ENCODE data around the gene SORCS1.

Gene SORCS1

DNA sequence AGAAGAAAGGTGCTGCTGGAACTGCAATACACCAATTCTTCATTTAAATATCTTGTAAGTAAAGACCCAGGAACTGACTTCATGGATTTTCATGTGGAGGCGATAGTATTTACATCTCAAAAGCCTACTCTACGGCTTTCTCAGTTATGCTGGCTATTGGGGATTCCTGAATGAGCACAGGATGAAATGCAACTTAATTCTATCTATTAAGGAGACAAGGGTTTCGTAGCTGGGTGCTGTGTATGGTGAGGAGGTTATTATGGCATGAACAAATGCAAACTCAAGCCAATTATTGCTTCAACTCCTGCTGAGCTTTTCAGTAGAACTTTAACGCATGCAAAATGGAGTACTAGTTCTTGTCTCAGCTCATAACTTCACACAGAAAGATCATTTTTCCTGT, 251.2 kb downstream of the SORCS1 start:
- H3K36me3 ChIP-seq (ENCODE audit: control insufficient read depth, low read length): no peaks in the 10 kb centered on the region
- no peaks in the 10 kb centered on the region for H3K4me1 ChIP-seq (ENCODE audit: control insufficient read depth, low read length)
- H3K9me3 ChIP-seq (ENCODE audit: control insufficient read depth, insufficient read depth, low read length): no peaks in the 10 kb centered on the region
- no peaks in the 10 kb centered on the region for H3K27me3 ChIP-seq (ENCODE audit: control insufficient read depth, low read length)
- no peak overlapping the region for H3K4me3 ChIP-seq (ENCODE audit: low read length)
- no peaks in the 10 kb centered on the region for H3K79me2 ChIP-seq (ENCODE audit: control insufficient read depth, low read length)
- H4K20me1 ChIP-seq (ENCODE audit: control insufficient read depth, insufficient read depth, low read depth, low read length): no peaks in the 10 kb centered on the region
- H3F3A ChIP-seq (ENCODE audit: control insufficient read depth, insufficient read depth): no peaks in the 10 kb centered on the region
- no peak overlapping the region for H3K4me2 ChIP-seq (ENCODE audit: low read length)
- H3K9me2 ChIP-seq (replicated peaks; ENCODE audit: control insufficient read depth, low read length): no peaks in the 10 kb centered on the region
- TF ChIP-seq CTCF (IDR thresholded peaks at IDR 0.05; ENCODE audit: low read depth, low read length, poor library complexity, severe bottlenecking): no peak
- no peak for TF ChIP-seq EZH2phosphoT487 (IDR thresholded peaks at IDR 0.05; ENCODE audit: borderline replicate concordance, low read length)
- H3K27ac ChIP-seq (ENCODE audit: low read depth, low read length): no peak overlapping the region

DNA sequence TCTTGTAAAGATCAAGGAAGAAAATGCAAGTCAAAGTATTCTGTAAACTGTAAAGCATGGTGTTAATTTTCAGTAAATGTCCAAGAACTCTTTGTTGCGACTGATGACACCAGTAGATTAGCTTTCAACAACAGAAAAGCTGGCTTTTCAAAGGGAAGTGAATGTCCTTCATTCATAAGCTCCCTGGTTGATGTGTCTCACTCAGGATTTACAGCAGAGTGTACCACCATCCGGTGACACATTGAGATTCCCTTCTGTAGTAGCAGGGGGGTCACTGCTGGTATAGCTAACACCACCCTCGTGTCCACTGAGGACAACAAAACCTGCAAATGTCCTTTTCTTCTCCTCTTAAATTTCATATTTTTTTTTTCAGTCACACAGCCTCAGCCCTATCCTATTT, 253.4 kb downstream of the SORCS1 start:
- Histone ChIP-seq H3K9me2 (replicated peaks; ENCODE audit: control insufficient read depth, low read length) (no peaks in the 10 kb centered on the region), H3K4me3 (ENCODE audit: low read length) (no peak overlapping the region), H3K27me3 (ENCODE audit: control insufficient read depth, low read length) (no peaks in the 10 kb centered on the region), H3K36me3 (ENCODE audit: control insufficient read depth, low read length) (no peaks in the 10 kb centered on the region), H3K4me1 (ENCODE audit: control insufficient read depth, low read length) (no peaks in the 10 kb centered on the region), H3F3A (ENCODE audit: control insufficient read depth, insufficient read depth) (no peaks in the 10 kb centered on the region), H3K4me2 (ENCODE audit: low read length) (no peak overlapping the region), H3K9me3 (ENCODE audit: control insufficient read depth, insufficient read depth, low read length) (no peaks in the 10 kb centered on the region), H4K20me1 (ENCODE audit: control insufficient read depth, insufficient read depth, low read depth, low read length) (no peaks in the 10 kb centered on the region), H3K79me2 (ENCODE audit: control insufficient read depth, low read length) (no peaks in the 10 kb centered on the region), H3K27ac (ENCODE audit: low read depth, low read length) (no peak overlapping the region)
- TF ChIP-seq CTCF (IDR thresholded peaks at IDR 0.05; ENCODE audit: low read depth, low read length, poor library complexity, severe bottlenecking) (no peak), EZH2phosphoT487 (IDR thresholded peaks at IDR 0.05; ENCODE audit: borderline replicate concordance, low read length) (no peak)

DNA sequence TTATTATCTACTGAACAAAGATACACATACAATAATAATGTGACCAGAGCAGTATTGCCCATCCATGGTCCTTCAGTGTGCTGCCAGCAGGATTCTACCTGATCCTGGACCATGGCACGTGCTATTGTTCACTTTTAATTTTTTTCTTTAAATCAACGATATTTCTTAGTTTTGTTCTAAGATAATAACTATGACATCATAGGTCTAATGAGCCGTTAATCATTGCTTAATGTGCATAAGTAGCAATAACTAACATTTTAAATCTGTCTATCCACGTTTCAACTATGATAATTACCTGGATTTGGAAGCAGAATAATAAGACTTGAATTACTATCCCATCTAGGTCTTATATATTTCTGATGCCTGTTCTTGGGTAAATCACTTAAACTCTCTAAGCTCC, 253.8 kb downstream of the SORCS1 start:
- Histone ChIP-seq H3K36me3 (ENCODE audit: control insufficient read depth, low read length) (no peaks in the 10 kb centered on the region), H3K4me2 (ENCODE audit: low read length) (no peak overlapping the region), H3K9me3 (ENCODE audit: control insufficient read depth, insufficient read depth, low read length) (no peaks in the 10 kb centered on the region), H3K27me3 (ENCODE audit: control insufficient read depth, low read length) (no peaks in the 10 kb centered on the region), H3K4me3 (ENCODE audit: low read length) (no peak overlapping the region), H4K20me1 (ENCODE audit: control insufficient read depth, insufficient read depth, low read depth, low read length) (no peaks in the 10 kb centered on the region), H3F3A (ENCODE audit: control insufficient read depth, insufficient read depth) (no peaks in the 10 kb centered on the region), H3K79me2 (ENCODE audit: control insufficient read depth, low read length) (no peaks in the 10 kb centered on the region), H3K9me2 (replicated peaks; ENCODE audit: control insufficient read depth, low read length) (no peaks in the 10 kb centered on the region), H3K4me1 (ENCODE audit: control insufficient read depth, low read length) (no peaks in the 10 kb centered on the region), H3K27ac (ENCODE audit: low read depth, low read length) (no peak overlapping the region)
- TF ChIP-seq EZH2phosphoT487 (IDR thresholded peaks at IDR 0.05; ENCODE audit: borderline replicate concordance, low read length) (no peak), CTCF (IDR thresholded peaks at IDR 0.05; ENCODE audit: low read depth, low read length, poor library complexity, severe bottlenecking) (no peak)

DNA sequence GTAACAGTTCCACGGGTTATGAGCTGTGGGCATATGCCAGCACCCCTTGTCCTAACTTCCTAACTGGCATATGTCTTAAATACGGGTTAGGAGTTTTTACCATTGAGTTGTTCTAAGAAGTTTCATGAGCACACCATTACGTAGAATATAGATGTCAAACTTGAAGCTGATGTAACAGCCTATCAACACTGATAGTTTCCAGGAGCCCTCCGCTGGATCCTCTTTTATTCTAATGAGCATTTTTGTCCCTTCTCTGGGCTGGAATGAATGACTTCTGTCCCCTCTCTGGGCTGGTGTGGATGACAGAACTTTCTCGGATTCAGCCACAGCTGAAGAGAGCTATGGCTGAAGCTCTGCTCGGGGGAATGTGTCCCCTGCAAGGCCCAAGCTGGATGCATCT, 256.3 kb downstream of the SORCS1 start:
- no peaks in the 10 kb centered on the region for H3K4me1 ChIP-seq (ENCODE audit: control insufficient read depth, low read length)
- no peaks in the 10 kb centered on the region for H3K9me2 ChIP-seq (replicated peaks; ENCODE audit: control insufficient read depth, low read length)
- no peak overlapping the region for H3K4me3 ChIP-seq (ENCODE audit: low read length)
- H3K27me3 ChIP-seq (ENCODE audit: control insufficient read depth, low read length): no peaks in the 10 kb centered on the region
- H3F3A ChIP-seq (ENCODE audit: control insufficient read depth, insufficient read depth): no peaks in the 10 kb centered on the region
- TF ChIP-seq EZH2phosphoT487 (IDR thresholded peaks at IDR 0.05; ENCODE audit: borderline replicate concordance, low read length): no peak
- no peak for TF ChIP-seq CTCF (IDR thresholded peaks at IDR 0.05; ENCODE audit: low read depth, low read length, poor library complexity, severe bottlenecking)
- H3K36me3 ChIP-seq (ENCODE audit: control insufficient read depth, low read length): no peaks in the 10 kb centered on the region
- no peaks in the 10 kb centered on the region for H4K20me1 ChIP-seq (ENCODE audit: control insufficient read depth, insufficient read depth, low read depth, low read length)
- no peak overlapping the region for H3K4me2 ChIP-seq (ENCODE audit: low read length)
- H3K9me3 ChIP-seq (ENCODE audit: control insufficient read depth, insufficient read depth, low read length): no peaks in the 10 kb centered on the region
- H3K27ac ChIP-seq (ENCODE audit: low read depth, low read length): no peak overlapping the region
- H3K79me2 ChIP-seq (ENCODE audit: control insufficient read depth, low read length): no peaks in the 10 kb centered on the region
